Stomach smooth muscle (tissue), 2 donors: ENCODE measurements around the gene ARHGEF10L.

Experiments used
- H3K27ac ChIP-seq: one replicate; pipeline ENCODE4 v1.7.0; 2013; ENCODE audit warnings: mild to moderate bottlenecking, low read length, inconsistent platforms
- H3K27me3 ChIP-seq, 2 donors: one replicate each; pipeline ENCODE4 v1.7.0; 2013; ENCODE audit warnings: low read length in 2 of 2; ENCODE audit not compliant: insufficient read depth in 2 of 2, control insufficient read depth in 1 of 2
- H3K36me3 ChIP-seq, 2 donors: one replicate each; pipeline ENCODE4 v1.7.0; 2013; ENCODE audit warnings: low read length in 2 of 2; ENCODE audit not compliant: control insufficient read depth in 2 of 2, insufficient read depth in 2 of 2
- H3K4me1 ChIP-seq: one replicate; pipeline ENCODE4 v1.7.0; 2013; ENCODE audit warnings: low read length; ENCODE audit not compliant: control insufficient read depth, insufficient read depth
- H3K4me3 ChIP-seq, 2 donors: one replicate each; pipeline ENCODE4 v1.7.0; 2013; ENCODE audit warnings: low read length in 2 of 2
- H3K9ac ChIP-seq, 2 donors: one replicate each; pipeline ENCODE4 v1.7.0; 2013; ENCODE audit warnings: low read length in 2 of 2, mild to moderate bottlenecking in 1 of 2
- H3K9me3 ChIP-seq, 2 donors: one replicate each; pipeline ENCODE4 v1.7.0; 2013; ENCODE audit warnings: low read length in 2 of 2; ENCODE audit not compliant: control insufficient read depth in 2 of 2
- donor health status: healthy.
- donor health status: Pancreatic carcinoma.

ARHGEF10L gene

DNA sequence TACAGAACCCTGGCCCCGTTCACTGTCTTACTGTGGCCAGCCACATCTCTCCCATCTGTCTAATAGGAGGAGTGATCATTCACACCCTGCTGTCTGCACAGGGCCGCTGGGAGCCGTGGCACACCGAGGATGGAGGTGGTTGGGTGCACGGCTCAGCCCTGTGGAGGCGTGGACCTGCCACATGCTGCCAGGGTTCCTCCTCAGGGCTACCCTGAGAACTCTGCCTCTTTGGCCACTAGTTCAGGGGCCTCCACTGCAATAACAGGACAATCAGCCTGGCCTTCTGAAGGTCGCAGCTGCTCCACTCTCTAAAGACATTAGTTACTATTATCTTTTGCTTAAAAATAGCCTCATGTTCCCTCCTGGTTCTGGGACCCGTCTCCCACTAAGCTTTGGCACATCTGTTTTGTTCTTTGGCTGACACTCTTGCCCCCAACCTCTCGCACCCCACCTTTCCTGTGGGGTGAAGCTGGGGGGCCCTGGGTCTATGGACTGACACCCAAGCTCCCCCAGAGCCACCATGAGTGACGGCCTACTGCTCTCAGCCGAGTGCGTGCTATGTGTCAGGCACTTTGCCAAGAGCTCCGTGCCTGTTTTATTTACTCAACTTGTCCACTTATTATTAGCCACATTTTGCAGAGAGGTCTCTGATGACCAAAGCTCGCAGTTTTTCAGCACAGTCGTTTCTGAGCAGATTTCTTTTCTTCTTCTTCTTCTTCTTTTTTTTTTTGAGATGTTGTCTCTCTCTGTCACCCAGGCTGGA, 66.3 kb downstream of the ARHGEF10L start:
- Histone ChIP-seq H3K27me3 (no peaks in the 10 kb centered on the region), H3K9ac (no peak overlapping the region), H3K4me1 (peaks cover 32% of the 10 kb centered on the region), H3K27ac (peak overlapping the region; percentile 75), H3K9me3 (no peaks in the 10 kb centered on the region), H3K4me3 (peak overlapping the region in 1 of 2 donors; percentile 8), H3K36me3 (peaks cover 6 to 15% of the 10 kb centered on the region in 2 donors)

DNA sequence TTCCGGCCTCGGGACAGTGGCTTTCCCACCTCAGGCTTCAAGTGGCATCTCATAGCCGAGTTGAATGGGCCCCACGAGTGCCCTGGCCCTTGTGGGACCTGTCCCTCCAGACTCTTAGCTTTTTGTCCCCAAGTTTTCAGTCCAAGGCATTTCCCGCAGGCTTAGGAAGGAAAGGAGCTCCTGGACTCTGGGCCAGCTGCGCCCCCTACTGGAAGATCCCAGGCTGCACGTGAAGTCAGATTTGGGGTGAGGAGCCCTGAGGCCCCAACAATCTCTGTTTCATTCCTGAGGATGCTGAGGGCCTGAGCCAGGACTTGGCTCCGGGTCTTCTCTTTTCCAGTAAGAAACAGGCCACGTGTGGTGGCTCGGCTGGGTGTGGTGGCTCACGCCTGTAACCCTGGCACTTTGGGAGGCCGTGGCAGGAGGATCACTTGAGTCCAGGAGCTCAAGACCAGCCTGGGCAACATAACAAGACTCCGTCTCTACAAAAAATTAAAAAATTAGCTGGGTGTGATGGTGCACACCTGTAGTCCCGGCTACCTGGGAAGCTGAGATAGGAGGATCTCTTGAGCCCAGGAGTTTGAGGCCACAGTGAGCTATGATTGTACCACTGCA, 67.4 kb downstream of the ARHGEF10L start:
- Histone ChIP-seq H3K4me1 (peaks cover 33% of the 10 kb centered on the region), H3K27me3 (no peaks in the 10 kb centered on the region), H3K9me3 (no peaks in the 10 kb centered on the region), H3K27ac (peak overlapping the region; percentile 75), H3K9ac (no peak overlapping the region), H3K36me3 (peaks cover 6 to 16% of the 10 kb centered on the region in 2 donors), H3K4me3 (no peak overlapping the region)

DNA sequence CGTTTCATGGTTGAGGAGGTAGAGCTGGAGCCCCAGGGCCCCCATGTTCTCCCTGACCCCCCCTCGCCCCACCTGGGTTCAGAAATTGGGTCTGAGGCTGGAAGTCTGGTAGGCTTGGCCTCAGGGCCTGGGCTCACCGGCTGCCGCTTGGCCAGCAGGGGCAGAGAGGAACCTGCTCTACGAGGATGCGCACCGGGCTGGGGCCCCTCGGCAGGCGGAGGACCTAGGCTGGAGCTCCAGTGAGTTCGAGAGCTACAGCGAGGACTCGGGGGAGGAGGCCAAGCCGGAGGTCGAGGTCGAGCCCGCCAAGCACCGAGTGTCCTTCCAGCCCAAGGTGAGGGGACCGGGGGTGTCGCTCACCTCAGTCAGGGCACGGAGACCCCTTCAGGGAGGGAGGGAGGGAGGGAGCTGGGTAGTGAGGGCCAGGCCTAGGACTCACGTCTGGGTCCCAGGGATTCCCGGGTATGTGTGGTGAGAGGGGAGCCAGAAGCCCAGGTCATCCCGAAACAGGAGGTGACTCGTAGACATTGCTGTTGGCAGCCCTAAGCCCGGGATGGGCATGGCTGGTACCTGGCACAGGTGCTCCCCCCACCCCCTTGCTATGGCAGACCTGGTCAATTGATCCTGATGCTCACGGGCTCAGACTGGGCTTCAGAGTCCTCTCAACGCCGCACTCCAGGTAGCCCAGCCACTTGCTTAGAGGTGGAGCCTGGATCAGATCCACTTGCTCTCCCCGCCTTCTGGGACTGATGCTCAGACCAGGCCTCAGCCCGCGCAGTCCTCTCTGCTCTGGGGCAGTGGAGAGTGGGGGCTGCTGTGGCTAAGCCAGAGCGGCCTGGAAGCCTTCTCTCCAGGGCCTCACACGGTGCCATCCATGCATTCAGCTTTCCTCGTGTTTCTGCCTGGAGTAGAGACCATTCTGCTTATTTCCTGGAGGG, 68.4 kb downstream of the ARHGEF10L start:
- peaks cover 7 to 23% of the 10 kb centered on the region in 2 donors for H3K36me3 ChIP-seq

DNA sequence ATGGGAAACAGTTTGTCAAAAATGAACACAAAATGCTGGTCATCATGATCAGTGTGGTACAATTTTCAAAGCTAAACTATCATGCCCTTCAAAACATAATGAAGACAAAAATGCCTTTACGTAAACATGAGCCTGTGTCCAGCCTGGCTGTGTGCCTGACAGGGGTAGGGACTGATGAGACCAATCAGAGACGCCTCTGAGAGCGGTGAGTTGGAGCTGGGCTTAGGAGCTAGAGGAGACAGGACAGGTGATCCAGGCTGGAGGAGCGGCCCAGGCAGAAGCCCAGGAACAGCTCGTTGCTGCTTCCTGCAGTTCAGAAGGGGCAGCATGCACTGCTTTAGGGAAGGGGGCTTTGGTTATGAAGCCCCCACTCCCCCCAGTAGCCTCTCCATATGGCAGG, 70.0 kb downstream of the ARHGEF10L start:
- Histone ChIP-seq H3K9me3 (no peaks in the 10 kb centered on the region), H3K27me3 (no peaks in the 10 kb centered on the region), H3K27ac (no peak overlapping the region), H3K4me1 (peaks cover 26% of the 10 kb centered on the region), H3K4me3 (no peak overlapping the region), H3K9ac (no peak overlapping the region), H3K36me3 (peaks cover 9 to 20% of the 10 kb centered on the region in 2 donors)

More for the DNA sequence above, 68.4 kb downstream of the ARHGEF10L start:
- Histone ChIP-seq H3K27ac (no peak overlapping the region), H3K27me3 (no peaks in the 10 kb centered on the region), H3K4me1 (peaks cover 27% of the 10 kb centered on the region), H3K4me3 (no peak overlapping the region), H3K9ac (no peak overlapping the region), H3K9me3 (no peaks in the 10 kb centered on the region)

DNA sequence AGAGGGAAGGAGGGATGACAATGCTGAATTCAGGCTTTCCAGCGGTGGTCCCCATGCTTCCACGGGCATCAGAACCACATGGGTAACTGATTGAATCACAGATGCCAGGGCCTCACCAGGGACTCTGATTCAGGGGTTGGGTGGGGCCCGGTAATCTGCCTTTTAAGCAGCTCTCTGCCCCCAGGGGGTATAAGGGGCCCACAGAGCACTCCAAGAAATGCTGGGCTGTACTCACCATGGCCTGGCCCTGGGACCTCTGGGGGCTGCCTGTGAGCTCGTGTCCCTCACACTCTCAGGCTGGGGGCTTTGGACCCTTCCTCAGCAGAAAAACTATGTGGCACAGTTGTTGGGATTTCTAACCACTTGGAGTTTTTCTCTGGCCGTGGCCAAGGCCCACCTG, 70.6 kb downstream of the ARHGEF10L start:
- peaks cover 9 to 19% of the 10 kb centered on the region in 2 donors for H3K36me3 ChIP-seq
- no peak overlapping the region for H3K27ac ChIP-seq
- H3K9ac ChIP-seq: no peak overlapping the region
- H3K4me3 ChIP-seq: no peak overlapping the region
- H3K9me3 ChIP-seq: no peaks in the 10 kb centered on the region
- H3K4me1 ChIP-seq: peaks cover 22% of the 10 kb centered on the region
- H3K27me3 ChIP-seq: no peaks in the 10 kb centered on the region

DNA sequence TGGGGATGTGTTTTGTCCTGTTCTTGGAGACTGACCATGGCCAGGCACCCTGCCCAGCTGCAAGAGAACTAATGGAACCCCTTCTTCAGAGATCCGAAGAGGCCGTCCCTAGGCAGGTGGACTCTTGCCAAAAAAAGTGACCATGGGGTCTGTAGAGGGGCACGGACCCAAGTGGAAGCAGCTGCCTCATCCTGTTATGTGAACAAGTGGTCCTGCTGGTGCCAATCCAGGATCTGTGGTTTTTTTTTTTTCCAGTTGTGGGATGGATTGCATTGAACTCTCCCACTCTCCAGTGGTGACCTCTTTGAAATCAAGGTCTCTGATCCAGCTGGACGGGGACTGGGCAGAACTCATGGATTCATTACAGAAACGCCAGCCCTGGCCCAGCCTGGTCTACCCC, 71.2 kb downstream of the ARHGEF10L start:
- H3K9ac ChIP-seq: no peak overlapping the region
- no peaks in the 10 kb centered on the region for H3K9me3 ChIP-seq
- no peak overlapping the region for H3K27ac ChIP-seq
- H3K4me3 ChIP-seq: no peak overlapping the region
- peaks cover 9 to 19% of the 10 kb centered on the region in 2 donors for H3K36me3 ChIP-seq
- H3K27me3 ChIP-seq: no peaks in the 10 kb centered on the region
- H3K4me1 ChIP-seq: peaks cover 16% of the 10 kb centered on the region

DNA sequence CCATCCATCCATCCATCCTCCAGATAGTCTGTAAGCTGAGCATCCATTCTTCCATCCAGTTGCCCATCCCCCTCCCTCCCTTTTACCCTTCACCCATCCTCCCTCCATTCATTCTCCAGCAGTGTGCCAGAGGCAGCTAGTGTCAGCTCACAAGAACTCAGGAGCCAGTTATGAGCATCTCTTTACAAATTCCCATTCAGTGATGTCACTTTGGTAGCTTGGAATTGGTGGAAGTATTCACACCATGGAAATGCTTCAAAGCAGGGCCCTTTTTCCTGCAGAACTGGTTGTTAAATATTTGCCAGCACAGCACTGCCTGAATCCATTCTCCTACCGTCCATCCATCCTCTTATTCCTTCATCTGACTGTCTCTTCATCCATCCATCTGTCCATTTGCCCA, 72.5 kb downstream of the ARHGEF10L start:
- Histone ChIP-seq H3K9me3 (no peaks in the 10 kb centered on the region), H3K36me3 (peaks cover 9 to 24% of the 10 kb centered on the region in 2 donors), H3K27ac (no peak overlapping the region), H3K9ac (peak overlapping the region in 1 of 2 donors; percentile 13), H3K27me3 (no peaks in the 10 kb centered on the region), H3K4me3 (no peak overlapping the region), H3K4me1 (peaks cover 11% of the 10 kb centered on the region)

DNA sequence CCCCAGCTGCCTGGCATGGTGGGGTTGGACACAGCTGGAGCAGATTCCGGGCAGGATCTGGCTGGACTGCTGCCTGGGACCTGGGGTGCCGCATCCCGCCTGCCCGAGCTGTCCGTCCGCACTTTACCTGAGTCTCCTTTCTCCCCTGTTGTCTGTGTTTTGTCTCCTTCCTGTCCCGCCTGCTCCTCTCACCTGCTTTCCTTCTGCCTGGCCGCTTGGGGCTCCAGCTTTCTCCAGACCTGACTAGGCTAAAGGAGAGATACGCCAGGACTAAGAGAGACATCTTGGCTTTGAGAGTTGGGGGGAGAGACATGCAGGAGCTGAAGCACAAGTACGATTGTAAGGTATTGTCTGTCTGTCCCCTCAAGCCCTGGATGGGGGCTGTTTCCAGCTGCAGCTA, 73.3 kb downstream of the ARHGEF10L start:
- Histone ChIP-seq H3K4me1 (peaks cover 20% of the 10 kb centered on the region), H3K27ac (no peak overlapping the region), H3K27me3 (no peaks in the 10 kb centered on the region), H3K9ac (no peak overlapping the region), H3K4me3 (no peak overlapping the region), H3K36me3 (peaks cover 9 to 24% of the 10 kb centered on the region in 2 donors), H3K9me3 (no peaks in the 10 kb centered on the region)

DNA sequence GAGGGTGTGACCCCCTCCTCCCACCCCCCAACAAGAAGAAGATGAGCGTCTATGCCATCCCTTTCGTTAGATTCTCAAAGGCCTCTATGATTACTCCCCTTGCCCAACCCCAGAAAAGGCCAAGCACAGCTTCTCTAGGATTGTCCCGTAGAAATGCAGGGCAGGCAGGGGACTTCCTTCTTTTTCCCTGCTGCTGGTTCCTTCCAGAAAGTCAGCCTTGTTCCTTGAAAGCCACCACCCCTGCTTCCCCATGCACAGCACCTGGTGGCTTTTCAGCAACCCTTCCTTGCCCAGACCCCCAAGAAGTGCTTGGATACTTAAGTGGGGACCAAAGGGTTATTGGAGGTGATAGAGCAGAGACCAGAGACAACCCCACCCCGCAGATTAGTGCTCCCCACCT, 75.1 kb downstream of the ARHGEF10L start:
- H3K36me3 ChIP-seq: peaks cover 5 to 17% of the 10 kb centered on the region in 2 donors

DNA sequence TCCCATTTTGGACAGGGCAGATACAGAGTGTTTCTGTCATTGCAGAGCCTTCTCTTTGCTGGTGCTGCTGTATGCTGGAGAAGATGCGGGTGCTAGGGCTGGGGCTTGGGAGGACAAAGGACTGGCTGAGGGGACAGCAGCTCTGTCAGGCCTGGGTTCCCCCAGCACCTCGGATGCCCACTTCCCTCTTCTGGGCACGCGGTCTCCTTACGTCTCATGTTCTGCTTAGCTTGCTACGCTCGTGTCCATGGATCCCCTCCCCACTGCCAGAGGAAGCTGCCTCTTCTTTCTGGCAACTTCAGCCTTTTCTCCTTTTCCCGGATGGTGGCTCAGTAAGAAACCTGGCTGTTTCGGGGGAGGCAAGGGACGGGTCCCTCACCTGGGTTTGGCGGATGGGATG, 75.7 kb downstream of the ARHGEF10L start:
- Histone ChIP-seq H3K9ac (no peak overlapping the region), H3K4me3 (no peak overlapping the region), H3K27ac (no peak overlapping the region), H3K27me3 (no peaks in the 10 kb centered on the region), H3K9me3 (no peaks in the 10 kb centered on the region), H3K36me3 (peaks cover 5 to 17% of the 10 kb centered on the region in 2 donors), H3K4me1 (peaks cover 40% of the 10 kb centered on the region)

More for the DNA sequence above, 75.1 kb downstream of the ARHGEF10L start:
- H3K27me3 ChIP-seq: no peaks in the 10 kb centered on the region
- no peak overlapping the region for H3K9ac ChIP-seq
- H3K27ac ChIP-seq: no peak overlapping the region
- H3K4me1 ChIP-seq: peaks cover 36% of the 10 kb centered on the region
- no peaks in the 10 kb centered on the region for H3K9me3 ChIP-seq
- H3K4me3 ChIP-seq: no peak overlapping the region
